Hindlimb muscle (tissue), 1 donor: ENCODE measurements around the gene DDX3Y. TPM values are rescaled to one million over a fixed set of nuclear protein-coding genes. Genes with fewer than 3 reads are reported as not detected.
A peak's percentile ranks its signal among the peaks of the same experiment; 100 is the strongest.

Experiments
- DNase-seq: peaks from one replicate; pipeline ENCODE4 v3.0.0-alpha.2; 2013
- polyA plus RNA-seq: library from polyadenylated mRNA; unstranded; fragments of 120-200 nt; gene quantifications from one replicate; pipeline ENCODE4 v1.2.1, GENCODE V29; 2013; ENCODE audit not compliant: insufficient read length

The DDX3Y gene
- 55.8 TPM for polyA plus RNA-seq

DNA sequence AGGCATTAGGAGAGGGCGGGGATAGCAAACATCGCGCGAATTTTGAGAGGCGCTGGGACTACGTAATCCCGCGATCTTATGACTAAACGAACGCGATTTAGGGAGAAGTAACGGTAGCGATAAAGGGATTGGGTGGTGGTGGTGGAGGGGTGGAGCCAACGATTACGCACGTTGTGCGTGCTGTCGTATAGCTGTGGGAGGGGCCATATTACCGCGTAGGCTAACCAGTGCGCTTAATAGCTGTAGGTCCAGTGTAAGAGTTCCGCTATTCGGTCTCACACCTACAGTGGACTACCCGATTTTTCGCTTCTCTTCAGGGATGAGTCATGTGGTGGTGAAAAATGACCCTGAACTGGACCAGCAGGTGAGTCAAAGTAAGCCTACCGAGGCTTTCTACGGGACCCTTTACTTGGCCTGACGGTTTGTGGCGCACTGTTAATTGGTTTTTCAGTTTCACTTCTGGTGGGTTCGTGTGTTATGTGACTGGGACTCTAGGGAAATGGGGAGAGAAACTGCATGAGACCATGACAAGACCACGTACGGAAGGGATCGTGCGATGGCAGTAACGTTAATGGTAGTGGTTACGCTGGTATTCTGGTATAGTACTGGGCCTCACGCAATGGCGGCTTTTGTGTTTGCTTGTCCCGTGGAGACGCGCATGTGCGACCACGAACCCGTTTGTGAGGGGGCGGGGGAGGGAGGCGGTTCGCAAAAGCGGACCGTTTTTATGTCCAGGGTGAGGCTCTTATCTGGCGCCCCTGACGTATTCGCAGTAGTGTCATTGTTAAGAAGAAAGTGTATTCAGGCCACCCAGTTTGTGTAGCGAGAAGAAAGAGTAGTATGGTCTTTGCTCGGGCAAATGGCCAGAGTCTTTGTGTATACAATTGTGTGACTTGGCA, at the start of gene DDX3Y:
DDX3Y (plus strand) TSS at position 251 of the 899 bp plus-strand sequence; CDS start at position 320, 69 bp downstream.
- peak; percentile 93 for DNase-seq

DNA sequence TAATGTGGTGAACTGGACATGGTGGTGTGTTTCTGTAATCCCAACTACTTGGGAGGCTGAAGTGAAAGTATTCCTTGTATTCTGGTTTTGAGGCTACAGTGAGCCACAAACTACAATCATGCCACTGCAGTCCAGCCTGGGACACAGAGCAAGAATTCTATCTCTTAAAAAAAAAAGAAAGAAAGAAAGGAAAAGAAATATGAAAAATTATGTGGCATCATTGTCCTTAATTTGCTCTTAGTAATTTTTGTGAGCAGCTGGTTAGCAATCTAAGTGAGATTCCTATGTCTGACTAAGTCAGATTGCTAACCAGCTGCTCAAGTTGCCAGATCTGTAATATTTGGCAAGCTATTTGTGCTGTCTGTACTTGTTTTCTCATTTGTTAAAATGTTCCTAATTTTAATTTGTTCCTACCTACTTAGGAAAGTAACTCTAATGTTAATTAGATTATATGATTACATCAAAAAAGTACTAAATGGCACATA, 48.8 kb upstream of the DDX3Y start:
- DNase-seq = no peak

DNA sequence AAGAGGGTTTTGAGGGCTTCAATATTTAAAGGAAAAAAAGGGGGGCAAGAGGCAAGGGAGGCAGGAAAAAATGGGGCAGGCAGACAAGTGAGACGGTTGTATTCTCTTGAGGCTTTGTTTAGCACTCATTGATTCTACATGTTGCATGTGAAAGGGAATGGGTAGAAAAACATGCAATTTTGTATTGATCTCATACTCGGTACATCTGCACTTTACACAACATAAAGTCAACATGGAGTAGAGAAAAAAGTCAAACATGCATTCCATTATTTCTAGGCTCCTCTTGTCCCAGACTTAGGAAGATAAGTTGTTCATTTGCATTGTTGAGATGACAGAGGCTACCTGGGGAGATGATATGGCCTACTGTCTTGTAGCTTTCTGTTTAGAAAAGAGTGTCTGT, 36.7 kb upstream of the DDX3Y start:
- no peak for DNase-seq

DNA sequence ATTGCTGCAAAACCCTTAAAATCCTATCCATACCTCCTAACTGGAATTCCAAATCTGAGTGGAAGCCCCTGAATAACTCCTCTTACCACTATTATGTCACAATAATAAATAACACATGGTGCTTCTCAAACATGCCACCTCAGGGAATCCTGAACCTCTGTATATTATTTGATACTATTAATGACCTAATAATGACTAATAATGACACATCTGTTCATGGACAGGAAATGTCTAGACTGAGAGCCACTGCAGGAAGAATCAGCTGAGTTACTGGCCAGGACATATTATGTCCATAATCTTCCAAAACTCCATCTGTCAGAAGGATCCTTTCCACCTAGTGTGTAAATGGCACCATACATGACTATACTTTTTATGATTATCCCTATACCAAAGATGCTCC, 7.7 kb upstream of the DDX3Y start:
- DNase-seq = no peak

DNA sequence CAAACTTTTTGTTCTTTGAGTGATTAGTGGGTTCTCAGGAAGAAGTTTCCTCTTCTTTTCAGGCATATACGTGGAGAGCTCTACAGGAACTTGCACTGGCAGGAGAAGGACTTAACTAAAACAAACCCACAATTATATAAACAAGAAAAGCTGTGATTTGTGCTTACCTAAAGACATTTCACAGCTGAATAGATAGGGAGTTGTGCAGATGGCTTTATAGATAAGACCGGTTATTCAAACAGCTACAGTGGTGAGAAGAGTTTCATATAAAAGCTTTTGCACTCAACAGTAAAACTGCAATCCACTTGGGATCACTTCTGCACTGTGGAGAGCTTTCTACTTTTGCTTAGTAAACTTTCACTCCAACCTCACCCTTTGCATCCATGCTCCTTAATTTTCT, 6.1 kb upstream of the DDX3Y start:
- no peak for DNase-seq

DNA sequence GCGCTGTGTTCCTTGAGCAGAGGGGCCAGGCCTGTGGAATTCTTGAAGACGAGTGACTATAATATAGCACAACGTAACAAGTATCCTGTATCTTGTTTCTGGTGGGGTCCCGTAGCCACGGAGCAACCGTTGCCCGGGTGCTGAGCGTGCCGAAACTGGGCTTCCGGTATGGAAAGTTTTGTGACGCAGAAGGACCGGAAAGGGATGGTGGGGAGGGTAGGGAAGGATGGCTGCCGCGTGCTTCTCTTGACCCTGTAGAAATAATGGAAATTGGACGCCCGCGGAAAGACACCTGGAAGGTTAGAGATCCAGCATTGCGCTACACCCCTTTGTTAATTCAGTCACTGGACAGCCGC, 827 bp downstream of the DDX3Y start:
- peak; percentile 86 for DNase-seq

DNA sequence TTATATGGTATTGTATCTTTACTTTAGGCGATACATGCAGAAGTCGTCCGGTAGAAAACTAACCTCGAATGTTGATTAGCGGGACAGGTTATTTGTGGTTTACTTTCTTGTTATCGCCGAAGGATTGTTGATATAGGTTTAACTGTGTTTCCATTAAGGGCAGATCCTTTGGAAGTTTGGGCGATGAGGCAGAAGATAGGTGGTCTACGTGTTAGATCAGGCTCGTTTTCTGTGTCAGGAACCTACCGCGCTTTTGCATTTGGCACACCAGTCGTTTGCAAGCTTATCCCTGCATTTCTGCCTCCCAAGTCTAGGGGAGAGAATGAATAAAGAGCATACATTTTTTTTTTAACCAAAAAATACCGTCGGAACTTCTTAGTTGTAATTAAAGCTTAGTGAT, 1.2 kb downstream of the DDX3Y start:
- DNase-seq = peak; percentile 19

DNA sequence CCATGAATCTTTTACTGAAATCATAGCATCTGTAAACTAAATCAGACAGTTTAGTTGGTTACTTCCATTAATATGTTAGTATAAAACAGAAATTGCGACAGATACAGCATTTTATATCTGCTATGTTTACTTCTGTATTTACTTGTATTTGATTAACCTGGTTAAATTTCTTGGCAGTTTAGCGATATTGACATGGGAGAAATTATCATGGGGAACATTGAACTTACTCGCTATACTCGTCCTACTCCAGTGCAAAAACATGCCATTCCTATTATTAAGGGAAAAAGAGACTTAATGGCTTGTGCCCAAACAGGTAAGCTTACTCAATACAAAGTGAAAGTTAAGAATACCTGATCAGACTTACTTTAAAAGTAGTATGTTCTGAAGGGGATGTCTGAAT, 8.9 kb downstream of the DDX3Y start:
- DNase-seq = no peak

DNA sequence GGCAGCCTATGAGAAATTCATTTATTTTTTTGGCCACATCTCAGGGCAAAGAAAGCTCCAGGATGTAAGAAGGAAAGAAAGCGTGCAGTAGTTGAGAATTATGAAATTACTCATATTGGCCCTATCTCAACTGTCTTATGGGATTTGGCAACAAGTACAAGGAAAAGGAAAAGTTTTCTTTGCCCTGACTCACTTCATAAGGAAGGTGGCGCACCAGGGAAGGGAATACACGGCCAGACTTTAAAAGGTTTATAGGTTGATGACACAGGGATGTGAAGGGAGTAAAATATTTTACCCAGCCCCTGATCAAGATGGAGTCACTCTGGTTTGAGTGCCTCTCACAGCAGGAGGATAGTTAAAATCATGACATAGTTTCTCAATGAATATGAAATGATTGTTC, 23.4 kb downstream of the DDX3Y start:
- no peak for DNase-seq

DNA sequence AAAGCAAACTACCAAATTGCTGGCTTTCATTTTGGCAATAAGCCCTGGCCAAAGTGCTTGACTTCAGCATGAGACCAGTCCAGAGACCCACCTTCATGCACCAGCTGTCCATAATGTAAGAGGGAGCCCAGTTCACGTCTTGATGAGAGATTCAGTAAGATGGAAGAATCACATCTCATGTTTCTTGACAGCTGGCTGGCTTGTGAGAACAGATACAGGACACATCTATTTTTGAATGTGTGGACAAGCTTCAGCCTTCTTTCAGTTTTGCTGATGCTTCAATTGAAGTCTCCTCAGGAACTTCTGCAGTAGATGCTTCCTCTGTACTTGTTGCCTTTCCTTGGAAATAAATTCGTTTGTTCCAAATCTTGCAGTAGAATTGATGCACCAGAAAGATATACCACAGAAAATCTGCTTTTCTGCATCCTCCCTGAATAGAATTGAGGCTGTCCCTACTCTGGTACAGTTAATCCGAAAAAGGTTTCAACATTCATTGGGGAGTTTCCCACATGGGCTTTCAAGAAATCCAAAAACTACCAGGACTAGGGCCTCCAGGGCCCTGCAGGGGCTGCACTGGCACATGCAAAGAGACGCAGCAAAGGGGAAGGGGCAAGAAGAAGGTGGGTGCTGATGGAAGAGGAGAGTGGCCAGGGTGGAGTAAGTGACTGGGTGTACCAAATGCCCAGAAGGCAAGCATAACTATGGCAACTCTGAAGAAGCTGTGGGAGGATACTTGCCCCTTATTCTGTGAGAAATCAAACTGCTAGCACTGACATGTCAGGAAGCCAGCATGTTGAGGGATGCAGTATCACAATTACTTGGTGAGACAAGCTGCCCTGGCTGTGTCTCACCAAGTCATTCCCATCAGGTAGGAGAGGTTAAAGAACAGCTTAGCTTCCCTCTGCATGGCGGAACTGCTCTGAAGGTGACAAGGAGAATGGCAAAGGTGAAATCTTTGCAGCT, 37.3 kb downstream of the DDX3Y start:
- no peak for DNase-seq

Other genes with a start within 250 kb of the DDX3Y start
- gene USP9Y, start 203.6 kb upstream of the DDX3Y start, polyA plus RNA-seq = 34.3 TPM